Adipocyte (in vitro differentiated cells): Measurements from ENCODE around the gene MGST3.
"Not testable (repeated sequence)": the region's sequence is repeated elsewhere in the genome, so short reads cannot be mapped to it uniquely, and the experiment has no call there.

ENCODE experiments used
- DNase-seq: peaks from one replicate; pipeline ENCODE4 v3.0.0-alpha.2; 2015; ENCODE audit warnings: low read depth
- H3K27me3 ChIP-seq: replicated peaks from 2 replicates; pipeline ENCODE4 v1.7.0; 2013; ENCODE audit warnings: mild to moderate bottlenecking, low read length, moderate library complexity; ENCODE audit not compliant: control insufficient read depth, insufficient read depth
- H3K36me3 ChIP-seq: 2 replicates; pipeline ENCODE4 v1.7.0; 2013; ENCODE audit warnings: low read length, mild to moderate bottlenecking, moderate library complexity; ENCODE audit not compliant: control insufficient read depth, insufficient read depth, severe bottlenecking
- H3K4me1 ChIP-seq: 2 replicates; pipeline ENCODE4 v1.7.0; 2013; ENCODE audit warnings: mild to moderate bottlenecking, low read length, moderate library complexity; ENCODE audit not compliant: control insufficient read depth, insufficient read depth
- H3K4me3 ChIP-seq: 2 replicates; pipeline ENCODE4 v1.7.0; 2013; ENCODE audit warnings: mild to moderate bottlenecking, low read length, moderate library complexity
- H3K9ac ChIP-seq: 2 replicates; pipeline ENCODE4 v1.7.0; 2013; ENCODE audit warnings: mild to moderate bottlenecking, low read length, moderate library complexity
- H3K9me3 ChIP-seq: 2 replicates; pipeline ENCODE4 v1.7.0; 2013; ENCODE audit warnings: mild to moderate bottlenecking, low read length, moderate library complexity; ENCODE audit not compliant: control insufficient read depth

Gene MGST3

DNA sequence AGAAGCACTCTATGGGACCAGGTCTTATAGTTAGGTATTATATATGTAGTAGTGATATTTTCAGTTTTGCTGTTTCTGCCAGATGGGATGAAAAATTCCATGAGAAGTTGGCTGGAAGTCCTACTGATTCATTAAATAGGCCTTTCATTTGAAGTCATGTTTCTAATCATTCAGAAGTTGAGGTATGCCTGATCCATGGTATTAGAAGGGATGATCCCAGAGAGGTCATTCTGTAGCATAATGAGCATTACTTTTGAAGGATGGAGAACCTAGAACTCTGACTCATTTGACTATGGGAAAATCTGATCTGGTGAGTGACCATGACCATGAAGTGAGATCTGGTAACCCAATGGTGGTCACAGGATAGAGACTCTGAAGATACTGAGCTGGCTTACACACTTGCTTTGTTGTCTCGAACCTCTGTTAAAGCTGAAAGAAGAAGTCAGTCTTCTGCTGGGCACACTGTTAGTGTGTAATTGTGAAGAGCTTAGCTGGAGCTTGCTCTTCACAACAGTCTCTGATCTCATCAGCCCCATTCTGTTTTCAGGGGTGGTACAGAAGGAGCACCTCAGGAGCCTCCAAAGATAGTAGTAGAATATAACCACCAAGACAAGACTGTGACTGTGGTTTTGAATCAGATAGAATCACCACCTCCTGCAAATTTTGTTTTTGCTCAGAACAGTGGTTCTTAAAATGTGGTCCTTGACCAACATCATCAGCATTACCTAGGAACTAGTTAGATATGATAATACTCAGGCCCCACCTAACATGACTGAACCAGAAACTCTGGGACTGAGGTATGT is 9.0 kb downstream of the MGST3 start:
- H3K27me3 ChIP-seq: no peaks in the 10 kb centered on the region
- no peak overlapping the region for H3K9ac ChIP-seq
- H3K4me1 ChIP-seq: peaks cover 75% of the 10 kb centered on the region
- H3K9me3 ChIP-seq: no peaks in the 10 kb centered on the region
- no peak for DNase-seq
- no peak overlapping the region for H3K4me3 ChIP-seq
- H3K36me3 ChIP-seq: peaks cover 37% of the 10 kb centered on the region

DNA sequence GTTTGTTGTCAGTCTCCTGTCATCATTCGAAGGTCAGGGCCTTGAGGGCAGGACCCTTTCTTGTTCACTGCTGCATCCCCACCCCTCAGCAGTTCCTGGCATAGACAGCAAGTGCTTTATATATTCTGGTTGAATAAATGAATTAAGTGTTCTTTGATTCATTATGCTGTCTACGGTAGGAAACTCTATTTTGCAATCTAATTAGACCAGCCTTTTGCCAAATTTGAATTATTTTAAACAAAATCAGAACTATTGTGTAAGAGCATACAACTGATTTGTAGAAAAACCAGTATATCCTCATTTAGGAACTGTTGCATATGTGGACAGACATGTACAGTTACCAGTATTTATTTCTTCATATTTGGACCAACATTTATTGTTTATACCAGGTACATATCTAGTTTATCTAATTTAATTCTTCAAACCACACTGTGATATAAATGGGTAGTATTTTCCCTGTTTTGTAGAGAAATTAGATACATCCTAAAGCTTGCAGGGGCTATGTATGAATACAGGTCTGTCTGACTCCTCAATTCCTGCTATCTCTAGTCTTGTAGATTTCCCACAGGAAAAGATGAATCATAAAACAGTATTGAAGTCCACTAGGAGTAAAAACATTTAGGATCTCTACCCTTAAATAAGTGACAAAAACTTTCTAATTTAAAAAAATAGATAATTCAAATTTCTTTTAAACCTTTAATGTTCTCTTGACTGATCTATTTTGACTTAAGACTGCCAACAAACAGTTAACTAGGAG is 10.4 kb downstream of the MGST3 start:
- no peak overlapping the region for H3K4me3 ChIP-seq
- H3K9ac ChIP-seq: peak overlapping the region; percentile 43
- H3K27me3 ChIP-seq: no peaks in the 10 kb centered on the region
- peaks cover 66% of the 10 kb centered on the region for H3K4me1 ChIP-seq
- H3K36me3 ChIP-seq: peaks cover 38% of the 10 kb centered on the region
- H3K9me3 ChIP-seq: no peaks in the 10 kb centered on the region
- DNase-seq: peak; percentile 63

DNA sequence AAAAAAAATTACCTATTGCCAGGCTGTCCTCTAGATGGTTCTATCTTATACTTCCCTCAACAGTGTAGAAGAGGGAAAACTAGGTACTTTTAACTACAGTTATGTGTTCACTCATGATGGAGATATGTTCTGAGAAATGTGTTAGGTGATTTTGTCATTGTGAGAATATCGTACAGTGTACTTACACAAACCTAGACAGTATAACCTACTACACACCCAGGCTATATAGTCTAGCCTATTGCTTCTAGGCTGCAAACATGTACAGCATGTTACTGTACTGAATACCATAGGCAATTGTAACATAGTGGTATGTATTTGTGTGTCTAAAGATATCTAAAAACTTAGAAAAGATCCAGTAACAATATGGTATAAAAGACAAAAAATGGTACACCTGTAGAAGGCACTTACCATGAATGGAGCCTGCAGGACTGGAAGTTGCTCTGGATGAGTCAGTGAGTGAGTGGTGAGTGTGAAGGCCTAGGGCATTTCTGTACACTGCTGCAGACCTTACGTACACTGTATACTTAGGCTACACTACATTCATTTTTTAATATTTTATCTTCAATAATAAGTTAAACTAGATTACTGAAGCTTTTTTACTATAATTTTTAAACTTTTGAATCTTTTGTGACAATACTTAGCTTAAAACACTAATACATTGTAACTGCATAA is 13.2 kb downstream of the MGST3 start:
- no peak for DNase-seq
- H3K9me3 ChIP-seq: no peaks in the 10 kb centered on the region

DNA sequence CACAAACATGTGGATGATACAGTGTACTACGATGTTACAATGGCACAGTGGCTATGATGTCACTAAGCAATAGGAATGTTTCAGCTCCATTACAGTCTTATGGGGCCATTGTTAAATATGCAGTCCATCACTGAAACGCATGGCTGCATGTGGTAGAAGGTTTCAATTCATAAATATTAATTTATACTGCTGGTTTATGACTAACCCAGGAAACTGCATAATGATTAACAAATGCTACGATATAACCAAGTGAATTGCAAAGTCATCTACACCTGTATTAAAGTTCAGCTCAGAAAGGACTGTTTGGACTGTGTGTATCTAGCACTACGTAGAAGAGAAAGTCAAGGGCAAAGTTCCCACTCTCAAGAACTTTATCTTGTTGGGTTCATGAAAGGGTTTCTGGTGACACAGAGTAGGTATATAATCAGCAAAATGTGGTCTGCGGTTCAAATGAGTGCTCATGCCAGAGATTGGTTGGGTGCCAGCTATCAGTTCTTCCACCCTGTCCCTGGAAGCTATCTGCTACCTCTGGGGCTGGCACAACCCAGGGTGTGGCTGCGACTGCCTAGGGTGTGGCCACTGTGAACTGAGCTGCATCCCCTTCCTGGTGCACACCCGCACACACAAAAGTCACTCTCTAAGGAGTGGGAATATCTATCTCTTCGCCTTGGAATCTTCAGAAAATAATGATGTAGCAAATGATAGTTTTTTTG is 14.8 kb downstream of the MGST3 start:
- peaks cover 46% of the 10 kb centered on the region for H3K36me3 ChIP-seq
- no peak overlapping the region for H3K4me3 ChIP-seq
- H3K9me3 ChIP-seq: no peaks in the 10 kb centered on the region
- DNase-seq: no peak
- H3K4me1 ChIP-seq: peaks cover 34% of the 10 kb centered on the region
- H3K27me3 ChIP-seq: no peaks in the 10 kb centered on the region
- H3K9ac ChIP-seq: no peak overlapping the region

More for the DNA sequence above, 13.2 kb downstream of the MGST3 start:
- no peak overlapping the region for H3K4me3 ChIP-seq
- H3K9ac ChIP-seq: no peak overlapping the region
- peaks cover 45% of the 10 kb centered on the region for H3K36me3 ChIP-seq
- H3K4me1 ChIP-seq: peaks cover 50% of the 10 kb centered on the region
- H3K27me3 ChIP-seq: no peaks in the 10 kb centered on the region

DNA sequence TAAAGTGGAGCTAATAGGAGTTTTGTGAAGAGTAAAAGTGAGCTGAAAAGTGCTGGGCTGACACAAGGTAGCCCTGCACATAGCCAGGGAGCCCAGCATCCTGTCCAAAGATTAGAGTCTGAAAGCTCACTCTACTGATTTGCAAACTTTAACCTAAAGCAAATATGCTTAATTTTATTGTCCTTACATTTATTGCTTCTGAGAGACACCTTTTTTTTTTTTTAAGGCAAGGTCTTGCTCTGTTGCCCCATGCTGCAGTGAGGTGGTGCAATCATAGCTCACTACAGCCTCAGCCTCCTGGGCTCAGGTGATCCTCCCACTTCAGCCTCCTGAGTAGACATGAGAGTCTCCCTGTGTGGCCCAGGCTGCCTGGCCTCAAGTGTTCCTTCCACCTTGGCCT is 16.5 kb downstream of the MGST3 start:
- no peak for DNase-seq
- no peak overlapping the region for H3K4me3 ChIP-seq
- H3K27me3 ChIP-seq: no peaks in the 10 kb centered on the region
- H3K36me3 ChIP-seq: peaks cover 60% of the 10 kb centered on the region
- no peak overlapping the region for H3K9ac ChIP-seq
- no peaks in the 10 kb centered on the region for H3K9me3 ChIP-seq
- peaks cover 17% of the 10 kb centered on the region for H3K4me1 ChIP-seq

DNA sequence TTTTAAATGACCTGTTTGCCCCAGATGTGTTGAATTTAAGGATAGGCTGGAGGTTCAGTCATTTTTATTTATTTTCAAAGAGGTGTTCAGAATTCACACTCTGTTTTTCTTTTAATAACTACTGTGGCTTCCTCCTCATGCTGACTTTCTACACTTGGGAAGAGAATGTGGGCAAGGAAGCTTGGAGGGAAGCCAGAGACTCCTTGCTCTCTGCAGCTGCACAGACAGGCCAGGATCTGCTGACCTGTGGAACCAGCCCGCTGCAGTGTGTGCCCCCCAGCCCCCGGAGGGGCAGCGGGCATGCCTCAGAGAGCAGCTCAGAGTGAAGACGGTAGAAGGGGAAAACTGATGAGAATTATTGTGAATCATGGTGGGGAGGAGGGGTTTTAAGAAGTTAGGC is 16.9 kb downstream of the MGST3 start:
- Histone ChIP-seq H3K4me1 (peaks cover 15% of the 10 kb centered on the region), H3K4me3 (no peak overlapping the region), H3K9ac (no peak overlapping the region), H3K27me3 (no peaks in the 10 kb centered on the region), H3K9me3 (no peaks in the 10 kb centered on the region), H3K36me3 (peaks cover 63% of the 10 kb centered on the region)
- DNase-seq: no peak

DNA sequence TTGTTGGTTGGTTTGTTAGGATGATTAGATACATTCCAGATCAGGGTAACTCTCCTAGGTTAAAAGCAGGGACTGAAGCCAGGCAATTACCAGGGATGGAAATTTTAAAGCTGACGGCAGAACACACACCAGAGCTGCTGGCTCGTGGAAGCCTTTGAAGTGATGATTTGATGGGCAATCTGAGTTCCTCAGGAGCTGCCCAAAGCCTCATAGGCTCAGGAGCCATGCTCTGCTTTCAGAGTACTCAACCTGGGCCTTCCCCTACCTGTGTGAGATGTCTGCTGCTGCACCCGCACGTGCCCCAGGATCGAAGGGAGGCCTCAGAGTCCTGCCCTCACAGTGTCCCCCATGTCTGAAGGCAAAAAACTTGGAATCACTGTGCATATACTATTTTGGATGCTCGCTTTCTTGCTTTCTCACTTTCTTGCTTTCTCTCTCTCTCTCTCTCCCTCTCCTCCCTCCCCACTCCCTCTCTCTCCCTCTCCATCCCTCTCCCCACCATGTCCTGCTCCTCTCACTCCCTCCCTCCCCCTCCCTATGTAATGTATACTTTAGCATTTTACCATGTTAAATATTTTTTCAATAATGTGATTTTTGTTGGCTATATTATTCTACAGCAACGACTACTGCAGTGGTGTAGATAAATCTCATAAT is 18.0 kb downstream of the MGST3 start:
- no peak overlapping the region for H3K4me3 ChIP-seq
- H3K4me1 ChIP-seq: peaks cover 15% of the 10 kb centered on the region
- H3K9ac ChIP-seq: no peak overlapping the region
- no peak for DNase-seq
- no peaks in the 10 kb centered on the region for H3K27me3 ChIP-seq
- peaks cover 74% of the 10 kb centered on the region for H3K36me3 ChIP-seq
- H3K9me3 ChIP-seq: no peaks in the 10 kb centered on the region

DNA sequence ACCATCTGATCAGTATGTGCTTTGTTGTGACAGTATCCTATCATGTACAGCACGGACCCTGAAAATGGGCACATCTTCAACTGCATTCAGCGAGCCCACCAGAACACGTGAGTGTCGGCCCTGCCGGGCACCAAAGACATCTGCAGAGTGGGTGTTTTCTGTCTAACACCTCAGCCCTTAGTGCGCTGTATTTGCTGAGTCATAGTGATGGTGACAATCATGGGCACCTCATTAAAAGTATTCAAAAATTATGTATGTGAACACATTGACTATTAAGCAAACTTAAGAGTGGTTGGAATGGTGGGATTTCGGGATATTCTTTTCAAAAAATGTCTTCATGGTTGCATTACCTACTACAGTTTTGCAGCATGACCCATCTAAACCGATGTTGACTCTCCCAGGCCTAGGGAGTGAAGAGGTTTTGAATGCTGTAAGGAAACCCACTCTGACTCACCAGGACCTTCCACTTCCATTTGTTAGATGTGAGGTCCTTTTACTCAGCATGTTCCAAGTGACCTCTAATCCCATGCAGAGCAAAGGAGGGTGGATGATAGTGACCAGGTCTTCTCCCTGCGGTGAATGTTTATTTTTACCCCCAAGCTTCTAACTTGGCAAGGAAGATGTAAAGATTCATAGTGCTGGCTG is 20.1 kb downstream of the MGST3 start:
- H3K27me3 ChIP-seq: no peaks in the 10 kb centered on the region
- no peak overlapping the region for H3K9ac ChIP-seq
- no peaks in the 10 kb centered on the region for H3K9me3 ChIP-seq
- peaks cover 84% of the 10 kb centered on the region for H3K36me3 ChIP-seq
- H3K4me1 ChIP-seq: peaks cover 10% of the 10 kb centered on the region
- H3K4me3 ChIP-seq: no peak overlapping the region
- no peak for DNase-seq

DNA sequence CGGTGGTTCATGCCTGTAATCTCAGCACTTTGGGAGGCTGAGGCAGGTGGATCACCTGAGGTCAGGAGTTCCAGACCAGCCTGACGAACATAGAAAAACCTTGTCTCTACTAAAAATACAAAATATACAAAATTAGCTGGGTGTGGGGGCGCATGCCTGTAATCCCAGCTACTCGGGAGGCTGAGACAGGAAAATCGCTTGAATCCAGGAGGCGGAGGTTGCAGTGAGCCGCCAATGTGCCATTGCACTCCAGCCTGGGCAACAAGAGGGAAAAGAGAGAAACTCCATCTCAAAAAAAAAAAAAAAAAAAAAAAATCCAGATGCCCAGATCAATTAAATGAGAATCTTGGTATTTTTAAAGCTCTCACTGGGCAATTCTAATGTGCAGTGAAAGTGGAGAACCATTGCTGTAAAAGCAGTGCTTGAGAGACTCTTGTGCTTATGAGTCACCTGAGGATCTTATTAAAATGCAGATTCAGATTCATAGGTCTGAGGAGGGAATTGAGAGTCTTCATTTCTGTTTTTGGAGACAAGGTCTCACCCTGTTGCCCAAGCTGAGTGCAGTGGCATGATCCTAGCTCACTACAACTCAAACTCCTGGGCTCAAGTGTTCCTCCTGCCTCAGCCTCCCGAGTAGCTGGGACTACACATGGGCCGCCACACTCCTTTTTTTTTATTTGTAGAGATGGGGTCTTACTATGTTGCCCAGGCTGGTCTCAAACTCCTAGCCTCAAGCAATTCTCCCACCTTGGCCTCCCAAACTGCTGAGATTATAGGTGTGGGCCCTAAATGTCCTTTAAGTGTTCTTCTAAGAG is 27.9 kb downstream of the MGST3 start:
- Histone ChIP-seq H3K36me3 (peaks cover 90% of the 10 kb centered on the region), H3K4me1 (peaks cover 27% of the 10 kb centered on the region)
- not testable (repeated sequence) for H3K9me3 ChIP-seq, H3K4me3 ChIP-seq, H3K27me3 ChIP-seq, H3K9ac ChIP-seq, DNase-seq

DNA sequence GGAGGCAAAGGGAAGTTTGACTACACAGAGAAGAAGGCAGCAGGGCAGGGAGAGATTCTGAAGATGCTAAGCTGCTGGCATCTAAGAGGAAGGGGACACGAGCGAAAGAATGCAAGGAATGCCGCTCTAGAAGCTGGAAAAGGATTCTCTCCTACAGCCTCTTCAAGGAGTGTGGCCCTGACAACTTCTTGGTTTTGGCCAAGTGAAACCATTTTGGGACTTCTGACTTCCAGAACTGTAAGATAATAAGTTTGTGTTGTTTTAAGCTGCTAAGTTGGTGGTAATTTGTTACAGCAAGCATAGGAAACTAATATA is 28.5 kb downstream of the MGST3 start:
- no peak overlapping the region for H3K9ac ChIP-seq
- no peaks in the 10 kb centered on the region for H3K9me3 ChIP-seq
- no peaks in the 10 kb centered on the region for H3K27me3 ChIP-seq
- peaks cover 90% of the 10 kb centered on the region for H3K36me3 ChIP-seq
- H3K4me3 ChIP-seq: no peak overlapping the region
- H3K4me1 ChIP-seq: peaks cover 31% of the 10 kb centered on the region
- no peak for DNase-seq
